Measurements from ENCODE around the gene APP.
"Not testable (repeated sequence)": the region's sequence is repeated elsewhere in the genome, so short reads cannot be mapped to it uniquely, and the experiment has no call there.

The APP gene

DNA sequence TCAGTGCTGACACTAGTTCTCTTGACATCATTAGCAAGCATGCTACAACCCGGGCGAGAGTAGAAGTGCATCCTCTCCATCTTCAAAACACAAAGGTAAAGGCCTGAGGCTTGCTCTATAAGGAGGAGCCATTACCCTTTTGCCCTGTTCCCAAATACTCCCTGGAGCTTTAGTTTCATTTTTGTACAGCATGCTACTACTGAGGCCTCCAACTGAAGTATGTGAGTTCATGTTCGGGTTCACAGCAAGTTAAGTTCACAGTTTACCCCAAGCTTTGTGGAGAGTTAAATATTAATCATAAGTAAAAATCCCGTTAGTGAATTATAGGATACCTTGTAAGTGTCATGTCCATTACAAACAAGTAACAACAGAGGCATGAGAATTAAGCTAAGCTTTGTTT lies 156.6 kb downstream of the APP start:
- DNase-seq = no peak

DNA sequence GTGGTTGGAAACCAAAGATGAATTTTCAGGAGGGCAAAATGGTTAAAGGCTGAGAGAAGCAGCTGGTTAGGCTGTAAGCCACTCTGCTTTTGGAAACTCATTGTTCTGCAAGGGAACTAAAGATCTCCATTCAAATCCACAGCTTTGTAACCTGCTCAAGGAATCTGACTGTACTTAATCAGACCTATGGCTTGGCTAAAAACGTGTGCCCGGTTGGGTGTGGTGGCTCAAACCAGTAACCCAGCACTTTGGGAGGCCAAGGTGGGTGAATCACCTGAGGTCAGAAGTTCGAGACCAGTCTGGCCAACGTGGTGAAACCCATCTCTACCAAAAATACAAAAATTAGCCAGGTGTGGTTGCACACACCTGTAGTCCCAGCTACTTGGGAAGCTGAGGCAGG lies 158.1 kb downstream of the APP start:
- not testable (repeated sequence) for DNase-seq

DNA sequence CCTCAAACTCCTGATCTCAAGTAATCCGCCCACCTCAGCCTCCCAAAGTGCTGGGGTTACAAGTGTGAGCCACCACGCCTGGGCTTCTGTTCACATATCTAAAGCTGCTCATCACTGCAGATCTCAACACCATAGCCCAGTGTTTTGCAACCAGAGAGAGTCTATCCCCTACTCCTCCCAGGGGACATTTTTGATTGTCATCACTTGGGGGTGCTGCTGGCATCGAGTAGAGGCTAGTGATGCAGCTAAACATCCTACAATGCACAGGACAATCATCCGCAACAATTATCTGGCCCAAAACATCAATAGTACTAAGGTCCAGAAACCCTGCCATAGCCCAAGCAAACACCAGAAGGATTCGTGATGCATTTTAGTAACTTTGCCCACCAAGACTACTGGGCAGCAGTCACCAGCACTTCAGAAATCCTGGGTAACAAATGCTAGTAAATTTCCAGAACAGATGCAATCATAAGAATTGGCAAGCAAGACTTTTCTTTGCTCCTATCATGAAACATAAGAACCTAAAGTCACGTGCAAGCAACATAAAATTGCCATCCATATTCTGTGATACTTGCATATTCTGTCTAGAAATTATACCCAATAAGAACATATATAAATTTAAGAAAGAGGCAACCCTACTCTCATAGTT lies 159.2 kb downstream of the APP start:
- no peak for DNase-seq

DNA sequence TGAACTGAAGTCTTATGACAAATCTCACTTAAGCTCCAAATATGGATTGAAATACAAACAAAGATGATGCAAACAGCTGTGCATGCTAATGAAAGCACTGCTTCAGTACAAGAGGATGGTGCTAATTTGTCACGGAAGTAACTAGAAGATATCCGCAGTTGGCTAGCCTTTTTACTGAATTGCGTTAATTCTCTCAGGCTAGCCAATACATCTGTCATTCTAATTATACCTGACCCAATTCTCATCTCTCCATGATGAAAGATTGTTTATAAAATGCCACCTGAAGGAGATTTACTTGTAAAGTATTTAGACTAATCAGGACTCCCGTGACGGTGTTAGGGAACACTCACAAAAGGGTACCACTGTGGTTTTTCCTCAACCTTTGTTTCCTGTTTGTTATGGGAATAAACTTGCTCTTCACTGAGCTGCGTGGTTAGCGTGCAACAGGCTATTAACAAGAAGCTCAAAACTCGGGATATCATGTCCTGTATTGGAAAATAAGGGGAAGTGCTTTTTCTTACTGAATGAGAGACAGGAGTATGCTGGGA lies 162.5 kb downstream of the APP start:
- DNase-seq = no peak

DNA sequence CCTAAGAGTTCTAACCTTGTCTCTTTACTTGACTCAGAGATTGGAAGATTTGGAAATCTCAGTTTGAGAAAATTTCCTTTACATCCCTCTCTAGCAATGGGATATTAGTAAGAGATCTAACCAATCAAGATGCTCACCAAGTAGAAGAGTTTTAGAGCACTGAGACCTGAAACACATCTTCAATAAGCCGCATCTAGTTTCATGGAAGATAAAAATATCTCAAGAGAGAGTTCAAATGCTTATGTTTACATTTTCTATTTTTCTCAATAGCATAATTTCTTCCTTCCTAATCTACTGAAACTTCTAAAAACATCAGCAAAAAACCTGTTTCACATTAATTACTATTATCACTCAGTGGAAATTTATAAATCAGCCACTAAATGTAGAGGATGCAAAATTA lies 165.1 kb downstream of the APP start:
- DNase-seq = no peak

DNA sequence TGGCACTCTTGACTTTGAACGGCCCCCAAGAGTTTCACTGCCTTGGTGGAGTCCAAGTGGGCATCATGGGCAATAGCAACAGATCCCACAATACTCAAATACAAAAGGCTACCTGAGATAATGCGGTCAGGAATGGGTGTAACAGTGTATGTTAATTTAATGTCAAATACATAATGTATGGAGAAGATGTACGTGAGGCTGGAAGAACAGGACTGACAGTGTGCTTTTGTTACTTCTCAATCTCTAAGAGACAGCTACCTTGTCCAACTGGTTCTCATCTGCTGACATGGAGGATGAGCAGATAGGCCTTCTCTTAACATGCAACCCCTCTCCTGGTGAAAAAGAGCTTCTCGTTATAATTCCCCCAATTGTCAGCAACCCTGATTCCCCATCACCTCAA lies 167.2 kb downstream of the APP start:
- DNase-seq = no peak

DNA sequence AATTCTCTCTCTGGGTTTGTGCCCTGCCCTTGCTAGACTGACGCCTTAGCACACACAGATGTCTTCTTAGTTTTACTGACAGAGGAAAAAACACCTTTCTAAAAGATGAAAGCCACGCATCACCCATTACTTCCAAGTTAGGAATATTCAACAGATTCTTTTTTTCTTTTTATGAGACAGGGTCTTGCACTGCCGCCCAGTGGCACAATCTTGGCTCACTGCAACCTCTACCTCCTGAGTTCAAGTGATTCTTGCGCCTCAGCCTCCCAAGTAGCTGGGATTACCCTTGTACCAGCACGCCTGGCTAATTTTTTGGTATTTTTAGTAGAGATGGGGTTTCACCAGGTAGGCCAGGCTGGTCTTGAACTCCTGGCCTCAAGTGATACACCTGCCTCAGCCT lies 169.2 kb downstream of the APP start:
- DNase-seq = no peak

DNA sequence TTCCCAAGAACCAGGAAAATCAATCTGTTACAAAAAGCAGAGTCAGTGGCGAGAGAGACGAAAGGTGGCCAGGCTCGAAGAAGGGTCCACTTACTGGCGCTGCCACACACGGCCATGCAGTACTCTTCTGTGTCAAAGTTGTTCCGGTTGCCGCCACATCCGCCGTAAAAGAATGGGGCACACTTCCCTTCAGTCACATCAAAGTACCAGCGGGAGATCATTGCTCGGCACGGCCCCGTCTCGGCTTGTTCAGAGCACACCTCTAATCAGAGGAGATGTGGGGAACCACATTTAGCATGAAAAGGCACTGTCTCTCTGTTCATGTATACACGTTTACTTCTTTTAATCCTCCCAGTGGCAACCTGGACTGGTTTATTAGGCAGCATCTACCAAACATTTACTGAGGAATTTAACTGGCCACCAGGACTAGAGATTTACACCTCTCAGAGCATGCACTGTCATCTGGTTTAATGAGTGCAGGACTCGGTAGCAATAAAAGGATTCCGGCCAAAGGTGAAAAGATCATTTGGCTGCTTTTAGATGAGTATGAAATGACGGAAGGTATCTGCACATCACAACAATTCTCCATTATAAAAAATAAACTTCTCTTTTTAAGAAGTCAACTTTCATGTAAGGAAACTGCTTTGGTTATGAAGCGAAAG lies 170.5 kb downstream of the APP start:
- DNase-seq = peak; percentile 54

DNA sequence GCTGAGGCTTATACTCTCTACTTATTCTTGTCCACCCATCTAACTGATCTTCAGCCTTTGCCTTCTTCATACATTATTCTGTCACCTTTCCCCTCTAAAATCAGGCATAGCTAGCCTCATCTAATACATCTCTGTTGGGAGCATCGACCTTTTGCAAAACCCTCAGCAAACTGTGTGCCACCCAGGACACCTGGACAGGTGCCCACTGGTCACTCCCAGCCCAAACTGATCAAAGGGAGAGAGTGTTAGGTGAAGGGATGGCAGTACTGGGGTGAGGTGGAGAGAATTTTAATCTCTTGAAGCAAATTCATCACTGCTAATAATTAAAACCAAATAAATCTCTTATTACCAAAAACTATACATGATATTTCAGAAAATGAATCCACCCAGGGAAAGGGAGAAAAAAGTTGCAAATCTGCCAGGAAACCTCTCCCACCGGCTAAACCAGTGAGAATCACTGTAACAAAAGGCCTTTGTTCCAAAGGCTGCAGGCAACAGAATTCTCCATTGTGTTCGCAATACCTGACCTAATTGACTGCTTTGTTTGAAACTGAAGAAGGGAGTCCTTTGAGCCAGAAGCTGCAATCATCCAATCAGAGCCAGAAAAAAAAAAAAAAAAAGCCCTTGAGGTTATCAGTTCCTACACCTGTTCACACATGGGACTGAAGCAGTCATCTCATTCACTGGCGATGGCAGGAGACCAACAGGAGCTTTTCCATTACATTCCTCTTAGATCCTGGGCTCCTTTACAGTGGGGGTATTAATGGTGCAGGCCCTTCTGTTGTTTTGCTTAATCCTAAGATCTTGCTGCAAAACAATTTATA lies 172.6 kb downstream of the APP start:
- DNase-seq = no peak

DNA sequence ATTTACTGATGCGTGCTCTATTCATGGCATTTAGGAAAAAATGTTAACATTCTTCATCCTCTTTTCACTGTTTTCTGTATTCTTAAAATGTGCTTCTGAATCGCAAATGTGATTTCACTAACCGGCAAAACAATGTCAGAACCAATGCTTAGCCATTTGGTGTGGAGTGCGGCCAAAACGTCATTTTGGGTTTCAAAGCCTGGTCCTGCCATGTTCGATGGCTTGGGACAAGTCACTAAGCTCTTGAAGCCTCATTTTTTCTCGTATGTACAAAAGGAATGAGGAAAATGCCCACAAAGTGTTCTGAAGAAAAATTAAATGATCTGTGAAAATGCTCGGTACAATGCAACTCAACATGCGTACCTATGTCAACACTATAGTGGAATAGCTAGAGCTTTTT lies 175.3 kb downstream of the APP start:
- no peak for DNase-seq

DNA sequence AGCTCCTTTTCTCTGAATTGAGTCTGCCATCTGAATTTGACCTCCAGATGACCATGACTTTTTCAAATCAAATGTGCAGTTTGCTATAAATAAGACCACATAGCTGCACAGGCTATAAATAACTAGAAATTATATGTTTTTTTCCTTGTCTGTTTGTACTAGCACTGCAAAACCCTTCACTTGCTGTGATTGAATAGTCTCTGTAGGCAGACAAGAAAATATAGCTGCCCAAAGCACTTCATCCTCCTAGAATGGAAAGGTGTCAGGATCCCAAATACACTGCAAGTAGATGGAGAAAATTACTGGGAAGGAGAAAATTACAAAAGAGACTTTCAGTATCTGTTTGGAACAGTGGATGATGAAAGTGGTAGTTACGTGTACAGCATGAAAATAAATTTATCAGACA lies 175.8 kb downstream of the APP start:
- DNase-seq = no peak

DNA sequence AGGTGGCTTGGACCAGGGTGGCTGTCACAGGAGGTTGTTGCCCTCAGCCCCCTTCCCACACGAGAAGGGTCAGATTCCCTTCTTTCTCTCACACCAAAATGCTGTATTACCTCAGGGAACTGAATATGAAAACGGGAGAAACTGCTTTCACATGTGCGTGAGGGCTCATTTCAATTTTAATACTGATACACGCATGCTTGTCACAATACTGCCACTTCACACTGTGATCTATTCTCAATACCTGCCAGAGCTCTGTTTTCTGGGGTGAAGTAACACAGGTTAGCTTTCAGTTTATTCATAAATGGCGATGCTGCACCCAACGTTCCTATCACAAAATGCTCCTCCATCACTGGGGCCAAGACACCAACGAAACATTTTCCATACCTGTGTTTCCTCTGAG lies 181.8 kb downstream of the APP start:
- DNase-seq = no peak

DNA sequence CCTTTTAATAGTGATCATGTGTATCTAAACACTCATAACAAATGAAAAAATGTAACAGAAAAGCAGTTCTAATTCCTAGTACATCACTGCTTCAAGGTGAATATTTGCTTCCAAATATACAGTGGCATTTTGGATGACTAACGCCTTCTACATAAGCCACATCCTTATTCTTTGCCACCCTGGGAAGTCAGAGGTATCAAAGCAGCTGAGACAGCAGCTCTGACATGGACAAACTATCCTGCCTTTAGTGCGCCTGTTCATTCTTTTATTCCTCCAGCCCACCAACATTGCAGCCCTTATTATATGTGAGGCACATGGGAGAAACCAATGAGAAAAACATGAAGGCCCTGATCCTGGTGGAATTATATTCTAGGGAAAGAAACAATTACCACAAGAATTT lies 183.0 kb downstream of the APP start:
- no peak for DNase-seq

DNA sequence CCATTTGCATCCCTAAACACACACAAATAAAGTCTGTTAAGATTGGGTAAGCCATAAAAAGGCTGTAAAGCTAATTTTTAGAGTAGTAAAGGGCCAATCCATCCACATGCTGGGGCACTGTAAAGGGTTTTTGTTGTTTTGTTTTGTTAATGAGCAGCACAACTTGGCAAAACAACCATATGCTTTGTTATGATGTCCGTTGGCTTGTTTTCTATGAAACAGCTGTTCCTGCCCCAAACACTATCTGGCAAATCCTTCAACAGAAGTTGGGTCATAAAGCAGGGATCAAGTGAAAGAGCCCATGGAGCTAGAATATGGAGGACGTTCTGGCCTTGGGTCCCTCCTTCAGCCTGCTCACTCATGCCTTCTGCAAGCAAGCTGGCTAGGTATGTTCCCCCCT lies 183.6 kb downstream of the APP start:
- DNase-seq = no peak

DNA sequence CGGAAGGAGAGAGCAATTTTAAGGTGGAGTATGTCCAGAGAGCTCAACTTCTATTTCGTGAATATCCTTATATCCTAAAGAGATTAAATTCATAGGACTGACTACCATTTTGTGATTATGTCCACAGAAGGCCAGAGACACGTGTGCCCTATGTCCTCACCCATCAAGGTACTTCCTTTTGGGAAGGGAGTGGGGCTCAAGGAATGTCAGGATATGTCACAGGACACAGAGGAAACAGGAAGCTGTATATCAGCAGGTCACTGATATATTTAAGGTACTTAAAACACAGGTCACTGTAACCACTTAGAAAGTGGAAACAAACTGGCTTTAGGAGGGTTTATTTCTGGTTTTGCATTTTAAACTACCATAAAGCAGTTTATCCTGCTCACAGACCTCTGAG lies 184.6 kb downstream of the APP start:
- DNase-seq = no peak

DNA sequence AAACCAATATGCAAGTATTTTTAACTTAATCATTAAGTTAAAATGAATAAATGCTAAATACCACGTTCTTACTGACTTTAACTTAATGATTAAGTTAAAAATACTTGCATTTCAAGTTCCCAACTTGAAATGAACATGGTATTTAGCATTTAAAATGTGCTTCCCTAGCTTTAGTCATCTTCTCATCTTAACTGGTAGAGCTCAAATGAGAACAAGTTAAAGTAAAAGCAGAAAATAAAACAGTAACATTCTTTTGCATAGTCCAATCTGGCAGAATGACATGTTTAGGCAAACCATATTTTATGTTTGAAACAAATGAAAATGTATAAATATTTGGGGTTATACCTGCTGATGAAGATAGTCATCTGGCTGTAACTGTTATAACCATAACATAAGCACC lies 186.0 kb downstream of the APP start:
- no peak for DNase-seq

DNA sequence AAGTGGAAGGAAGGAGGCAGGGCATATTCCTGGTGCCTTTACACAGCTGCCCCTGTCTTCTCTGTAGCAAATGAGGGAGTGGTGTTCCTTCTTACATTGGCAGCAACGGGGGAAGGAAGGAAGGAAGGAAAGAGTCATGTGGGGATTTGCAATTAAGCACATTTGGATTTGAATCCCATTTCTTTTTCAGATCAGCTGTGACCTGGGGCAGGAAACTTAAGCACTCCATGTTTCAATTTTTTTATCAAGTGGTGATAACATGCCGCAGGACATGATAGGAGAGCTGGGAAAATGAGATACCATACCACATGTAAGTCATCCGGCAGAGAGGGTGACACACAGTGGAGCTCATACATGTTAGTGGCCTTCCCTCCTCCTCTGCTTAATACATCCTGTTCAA lies 186.8 kb downstream of the APP start:
- DNase-seq = no peak

DNA sequence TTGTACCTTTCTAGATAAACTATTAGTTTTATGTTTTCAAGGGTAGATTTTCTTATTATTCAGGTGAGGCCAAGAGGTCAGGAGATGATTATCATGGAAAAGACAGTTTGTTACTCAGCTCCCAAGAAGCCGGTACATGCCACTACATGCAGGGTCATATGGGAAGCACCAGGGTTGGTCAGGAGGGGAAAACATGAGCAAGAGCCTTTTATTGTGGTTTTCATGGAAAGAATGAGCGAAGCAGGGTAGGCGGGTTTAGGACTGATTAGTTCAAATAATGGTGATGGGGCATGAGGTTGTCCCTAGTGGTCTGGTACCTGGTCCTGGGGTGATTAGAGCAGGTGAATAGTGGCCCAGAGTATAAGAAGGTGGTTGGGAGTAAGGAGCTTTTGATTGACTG lies 189.9 kb downstream of the APP start:
- no peak for DNase-seq

DNA sequence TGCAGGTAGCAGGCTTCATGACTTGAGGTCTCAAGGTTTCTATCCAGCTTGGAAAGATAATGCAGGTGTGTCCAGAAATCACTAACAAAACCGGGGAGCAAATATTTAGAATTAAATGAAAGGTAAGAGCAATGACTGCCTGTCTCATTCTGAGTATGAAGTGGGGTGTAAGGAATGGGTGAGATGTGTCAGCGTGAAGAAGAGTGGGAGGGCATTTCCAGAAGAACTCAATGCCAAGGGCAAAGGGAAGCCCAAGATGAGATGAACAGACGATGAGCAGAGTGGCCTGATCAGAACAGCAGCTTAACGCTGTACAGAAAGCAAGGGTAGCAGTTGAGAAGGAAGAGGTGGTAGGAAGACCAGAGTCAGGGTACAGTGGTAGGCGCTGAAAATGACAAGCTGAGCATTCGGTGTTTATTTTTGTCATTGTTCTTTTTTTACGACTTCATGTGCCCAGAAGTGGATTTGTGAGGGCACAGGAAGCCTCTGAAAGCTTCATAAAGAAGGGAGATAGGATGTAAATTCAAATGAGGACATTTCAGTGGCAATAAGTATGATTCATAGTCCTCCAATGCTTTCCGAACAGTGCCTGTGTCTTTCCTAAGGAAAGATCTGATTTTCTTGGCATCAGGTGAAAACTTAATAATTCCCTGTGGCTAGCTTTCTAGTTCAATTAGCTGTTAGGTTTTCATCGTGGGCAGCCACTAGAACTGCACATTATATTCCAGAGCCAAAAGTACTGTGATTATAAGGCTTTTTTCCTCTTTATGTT lies 190.5 kb downstream of the APP start:
- DNase-seq = no peak

DNA sequence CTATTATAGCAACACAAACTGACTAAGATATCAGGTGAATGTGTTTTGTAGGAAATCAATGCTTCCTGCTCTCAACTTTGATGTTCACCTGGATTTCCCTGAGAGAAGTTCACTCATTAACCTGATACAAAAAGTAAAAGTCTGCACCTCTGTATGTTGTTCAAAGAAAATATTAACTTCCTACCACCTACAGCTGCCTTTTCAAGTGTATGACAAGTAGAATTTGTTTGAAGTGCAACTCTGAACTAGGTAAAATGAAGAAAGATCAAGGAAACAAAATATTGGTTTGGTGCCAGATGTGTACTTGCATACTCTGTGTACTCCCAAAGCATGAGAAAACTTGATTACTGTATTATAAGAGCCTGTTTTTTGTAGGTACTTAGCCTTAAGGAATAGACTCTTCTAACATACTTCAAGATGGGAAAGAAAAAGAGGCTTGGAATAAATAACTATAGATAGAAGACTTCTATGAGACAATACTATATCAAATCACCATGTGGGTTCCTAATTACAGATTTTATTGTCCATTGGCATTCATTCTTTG lies 193.4 kb downstream of the APP start:
- no peak for DNase-seq

DNA sequence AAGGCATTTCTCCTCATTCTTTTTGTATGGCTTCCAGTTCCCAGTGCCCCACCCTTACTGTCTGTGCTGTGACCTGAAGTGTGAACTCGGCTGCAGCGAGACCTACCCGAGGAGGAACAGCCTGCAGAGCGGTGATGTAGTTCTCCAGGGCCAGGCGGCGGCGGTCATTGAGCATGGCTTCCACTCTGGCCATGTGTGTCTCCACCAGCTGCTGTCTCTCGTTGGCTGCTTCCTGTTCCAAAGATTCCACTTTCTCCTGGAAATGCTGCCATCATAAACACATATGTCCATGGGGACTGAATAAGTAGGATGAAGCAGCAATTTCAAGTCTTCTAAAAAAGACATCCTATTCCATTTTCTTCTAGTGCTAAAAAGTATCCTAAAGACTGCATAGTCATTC lies 195.6 kb downstream of the APP start:
- DNase-seq = no peak

DNA sequence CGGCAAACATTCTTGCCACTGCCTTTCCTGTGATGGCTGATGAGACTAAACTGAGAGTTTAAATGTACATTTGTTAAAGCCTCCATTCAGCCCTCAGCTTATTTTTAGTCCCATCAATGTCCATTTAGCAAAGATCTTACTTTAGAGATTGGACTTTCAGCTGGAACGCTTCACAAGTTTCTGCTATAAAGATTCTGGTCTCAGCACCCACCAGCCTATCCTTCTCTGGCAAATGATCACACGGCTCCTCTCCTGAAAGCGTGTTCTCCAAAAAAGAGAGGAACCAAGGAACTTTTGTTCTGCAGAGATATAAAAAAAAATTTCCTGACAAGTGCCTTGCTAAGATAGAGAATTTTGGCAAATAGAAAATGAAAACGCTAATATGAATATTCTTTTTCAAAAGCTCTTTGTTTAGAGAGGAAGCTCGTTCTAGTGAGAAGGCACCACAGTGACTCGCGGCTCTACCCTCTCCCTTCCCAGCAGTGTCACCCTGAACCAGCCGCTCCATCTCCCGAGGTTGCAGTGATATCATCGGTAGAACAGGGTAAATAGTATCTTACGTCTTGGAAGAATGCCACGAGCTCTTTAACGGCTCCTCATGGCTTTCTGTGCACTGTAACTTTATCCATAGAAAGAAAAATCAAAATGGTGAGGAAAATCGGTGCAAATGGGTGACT lies 200.2 kb downstream of the APP start:
- no peak for DNase-seq

Measured in CD4-positive, alpha-beta T cell treated with Interleukin-6 for 4 hours (primary cell).